Loucy (cell line): ENCODE results near the gene MOXD1.

ENCODE experiments used
- H2AFZ ChIP-seq: fragments of 200-600 bp; sonication (generic); 2 replicates; pipeline ENCODE4 v1.6.0; 2016; ENCODE audit warnings: antibody characterized with exemption, mild to moderate bottlenecking, low read length, moderate library complexity
- H3F3A ChIP-seq: fragments of 200-600 bp; 2 replicates; pipeline ENCODE4 v1.6.0; 2016; ENCODE audit warnings: antibody characterized with exemption, low read depth, mild to moderate bottlenecking
- H3K27me3 ChIP-seq: fragments of 200-600 bp; sonication (generic); 2 replicates; pipeline ENCODE4 v1.6.1; 2014; ENCODE audit warnings: low read length, mild to moderate bottlenecking; ENCODE audit not compliant: insufficient read depth, poor library complexity, severe bottlenecking
- H3K36me3 ChIP-seq: fragments of 200-600 bp; sonication (generic); 2 replicates; pipeline ENCODE4 v1.6.1; 2016; ENCODE audit warnings: low read length; ENCODE audit not compliant: insufficient read depth
- H3K4me1 ChIP-seq: fragments of 200-600 bp; sonication (generic); 2 replicates; pipeline ENCODE4 v1.5.1; 2014; ENCODE audit warnings: low read length, mild to moderate bottlenecking; ENCODE audit not compliant: insufficient read depth, poor library complexity, severe bottlenecking
- H3K4me2 ChIP-seq: fragments of 200-600 bp; sonication (generic); 2 replicates; pipeline ENCODE4 v1.6.0; 2014; ENCODE audit warnings: antibody characterized with exemption, low read length, low read depth, mild to moderate bottlenecking; ENCODE audit not compliant: poor library complexity, severe bottlenecking
- H3K4me3 ChIP-seq: fragments of 200-600 bp; sonication (generic); 2 replicates; pipeline ENCODE4 v1.5.1; 2014; ENCODE audit warnings: low read length, mild to moderate bottlenecking, mixed read lengths; ENCODE audit not compliant: poor library complexity, severe bottlenecking
- H3K79me2 ChIP-seq: fragments of 200-600 bp; sonication (generic); 2 replicates; pipeline ENCODE4 v1.6.1; 2014; ENCODE audit warnings: low read length; ENCODE audit not compliant: insufficient read depth
- H3K9ac ChIP-seq: fragments of 200-600 bp; sonication (generic); 2 replicates; pipeline ENCODE4 v1.6.0; 2014; ENCODE audit warnings: mild to moderate bottlenecking, low read depth, low read length, moderate library complexity; ENCODE audit not compliant: poor library complexity, severe bottlenecking
- H3K9me2 ChIP-seq: fragments of 200-600 bp; sonication (generic); replicated peaks from 2 replicates; pipeline ENCODE4 v1.6.1; 2016; ENCODE audit warnings: low read depth, low read length, mixed read lengths
- H3K9me3 ChIP-seq: fragments of 200-600 bp; sonication (generic); 2 replicates; pipeline ENCODE4 v1.6.1; 2014; ENCODE audit warnings: mild to moderate bottlenecking, antibody characterized with exemption, low read length, low read depth; ENCODE audit not compliant: insufficient read depth
- H4K20me1 ChIP-seq: fragments of 200-600 bp; sonication (generic); 2 replicates; pipeline ENCODE4 v1.6.0; 2014; ENCODE audit warnings: antibody characterized with exemption, low read length, mild to moderate bottlenecking; ENCODE audit not compliant: insufficient read depth, poor library complexity, severe bottlenecking
- EZH2phosphoT487 ChIP-seq: fragments of 200-600 bp; IDR thresholded peaks from 2 replicates; pipeline ENCODE4 v1.6.1; 2018; ENCODE audit warnings: antibody characterized with exemption, mild to moderate bottlenecking, moderate library complexity, borderline replicate concordance
- TF ChIP-seq, protein P1 (sequence below): fragments of 200-600 bp; sonication (generic); conservative IDR thresholded peaks from 2 replicates; pipeline ENCODE4 v1.5.1; 2014; ENCODE audit warnings: mild to moderate bottlenecking, antibody characterized with exemption, low read length

MOXD1 gene

DNA sequence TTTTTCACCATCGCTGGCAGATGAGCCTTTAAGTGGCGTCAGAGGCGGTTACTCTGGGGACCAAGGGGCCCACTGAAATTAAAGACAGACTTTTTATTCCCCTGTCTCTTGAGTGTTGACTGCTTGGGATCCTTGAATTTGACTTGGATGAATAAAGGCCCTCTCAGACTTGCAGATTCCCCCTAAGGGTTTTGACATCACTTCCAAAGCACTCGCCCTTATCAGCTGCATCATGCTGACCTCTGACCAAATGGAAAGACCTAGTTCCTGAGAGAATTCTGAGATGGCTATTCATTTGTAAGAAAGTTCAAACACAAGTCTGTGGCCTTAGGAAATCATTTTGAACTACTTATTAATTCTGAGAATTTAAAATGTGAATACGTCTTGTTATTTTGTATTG, 13.5 kb upstream of the MOXD1 start:
- Histone ChIP-seq H3K4me3 (no peak overlapping the region), H2AFZ (no peak overlapping the region), H3K9ac (no peak overlapping the region), H3F3A (no peaks in the 10 kb centered on the region), H3K4me1 (no peaks in the 10 kb centered on the region), H3K9me3 (no peaks in the 10 kb centered on the region), H3K9me2 (no peaks in the 10 kb centered on the region), H3K79me2 (no peaks in the 10 kb centered on the region), H3K36me3 (no peaks in the 10 kb centered on the region), H3K27me3 (peaks cover 5% of the 10 kb centered on the region), H3K4me2 (no peak overlapping the region), H4K20me1 (no peaks in the 10 kb centered on the region)
- no peak for TF ChIP-seq EZH2phosphoT487
- TF ChIP-seq, protein P1, sequence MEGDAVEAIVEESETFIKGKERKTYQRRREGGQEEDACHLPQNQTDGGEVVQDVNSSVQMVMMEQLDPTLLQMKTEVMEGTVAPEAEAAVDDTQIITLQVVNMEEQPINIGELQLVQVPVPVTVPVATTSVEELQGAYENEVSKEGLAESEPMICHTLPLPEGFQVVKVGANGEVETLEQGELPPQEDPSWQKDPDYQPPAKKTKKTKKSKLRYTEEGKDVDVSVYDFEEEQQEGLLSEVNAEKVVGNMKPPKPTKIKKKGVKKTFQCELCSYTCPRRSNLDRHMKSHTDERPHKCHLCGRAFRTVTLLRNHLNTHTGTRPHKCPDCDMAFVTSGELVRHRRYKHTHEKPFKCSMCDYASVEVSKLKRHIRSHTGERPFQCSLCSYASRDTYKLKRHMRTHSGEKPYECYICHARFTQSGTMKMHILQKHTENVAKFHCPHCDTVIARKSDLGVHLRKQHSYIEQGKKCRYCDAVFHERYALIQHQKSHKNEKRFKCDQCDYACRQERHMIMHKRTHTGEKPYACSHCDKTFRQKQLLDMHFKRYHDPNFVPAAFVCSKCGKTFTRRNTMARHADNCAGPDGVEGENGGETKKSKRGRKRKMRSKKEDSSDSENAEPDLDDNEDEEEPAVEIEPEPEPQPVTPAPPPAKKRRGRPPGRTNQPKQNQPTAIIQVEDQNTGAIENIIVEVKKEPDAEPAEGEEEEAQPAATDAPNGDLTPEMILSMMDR, result no peak

- Histone ChIP-seq H3K9me3 (no peaks in the 10 kb centered on the region), H3K36me3 (no peaks in the 10 kb centered on the region), H3K4me3 (no peak overlapping the region), H3K27me3 (peaks cover 5% of the 10 kb centered on the region), H4K20me1 (no peaks in the 10 kb centered on the region), H3K4me2 (no peak overlapping the region), H3K9me2 (no peaks in the 10 kb centered on the region), H3K9ac (no peak overlapping the region), H2AFZ (no peak overlapping the region), H3K79me2 (no peaks in the 10 kb centered on the region), H3F3A (no peaks in the 10 kb centered on the region), H3K4me1 (no peaks in the 10 kb centered on the region)
- TF ChIP-seq EZH2phosphoT487, result no peak
- TF ChIP-seq, protein P1, result no peak
Measured at GRCh38 chr6:132414322-132414721, 13.0 kb upstream of the MOXD1 start.

DNA sequence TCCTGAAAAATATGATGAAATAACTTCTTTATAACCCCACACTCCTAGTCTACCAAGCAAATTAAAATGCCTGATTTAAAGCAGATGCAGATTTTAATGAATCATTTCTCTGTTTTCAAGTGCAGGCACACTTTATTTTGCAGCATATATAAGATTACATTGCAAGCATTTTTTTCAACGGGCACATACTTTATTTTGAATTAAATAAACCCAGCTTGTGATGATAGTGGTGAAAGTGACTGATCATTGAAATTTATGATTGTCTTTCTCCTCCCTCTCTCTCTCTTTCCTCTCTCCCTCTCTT, 12.2 kb upstream of the MOXD1 start:
- no peak overlapping the region for H2AFZ ChIP-seq
- no peaks in the 10 kb centered on the region for H3K79me2 ChIP-seq
- H3K36me3 ChIP-seq, result no peaks in the 10 kb centered on the region
- TF ChIP-seq, protein P1, result no peak
- no peak for TF ChIP-seq EZH2phosphoT487
- H3K9me2 ChIP-seq, result no peaks in the 10 kb centered on the region
- no peaks in the 10 kb centered on the region for H4K20me1 ChIP-seq
- H3F3A ChIP-seq, result no peaks in the 10 kb centered on the region
- no peak overlapping the region for H3K9ac ChIP-seq
- peaks cover 9% of the 10 kb centered on the region for H3K27me3 ChIP-seq
- H3K9me3 ChIP-seq, result no peaks in the 10 kb centered on the region
- no peak overlapping the region for H3K4me3 ChIP-seq
- H3K4me2 ChIP-seq, result no peak overlapping the region
- H3K4me1 ChIP-seq, result no peaks in the 10 kb centered on the region
